ENCODE results near the gene OPA3. TPM values are rescaled to one million over a fixed set of nuclear protein-coding genes. Genes with fewer than 3 reads are reported as not detected.

Gene OPA3
- total and polyA plus RNA-seq, 2 experiments from 2014 or later = 5.3 to 11.8 TPM

DNA sequence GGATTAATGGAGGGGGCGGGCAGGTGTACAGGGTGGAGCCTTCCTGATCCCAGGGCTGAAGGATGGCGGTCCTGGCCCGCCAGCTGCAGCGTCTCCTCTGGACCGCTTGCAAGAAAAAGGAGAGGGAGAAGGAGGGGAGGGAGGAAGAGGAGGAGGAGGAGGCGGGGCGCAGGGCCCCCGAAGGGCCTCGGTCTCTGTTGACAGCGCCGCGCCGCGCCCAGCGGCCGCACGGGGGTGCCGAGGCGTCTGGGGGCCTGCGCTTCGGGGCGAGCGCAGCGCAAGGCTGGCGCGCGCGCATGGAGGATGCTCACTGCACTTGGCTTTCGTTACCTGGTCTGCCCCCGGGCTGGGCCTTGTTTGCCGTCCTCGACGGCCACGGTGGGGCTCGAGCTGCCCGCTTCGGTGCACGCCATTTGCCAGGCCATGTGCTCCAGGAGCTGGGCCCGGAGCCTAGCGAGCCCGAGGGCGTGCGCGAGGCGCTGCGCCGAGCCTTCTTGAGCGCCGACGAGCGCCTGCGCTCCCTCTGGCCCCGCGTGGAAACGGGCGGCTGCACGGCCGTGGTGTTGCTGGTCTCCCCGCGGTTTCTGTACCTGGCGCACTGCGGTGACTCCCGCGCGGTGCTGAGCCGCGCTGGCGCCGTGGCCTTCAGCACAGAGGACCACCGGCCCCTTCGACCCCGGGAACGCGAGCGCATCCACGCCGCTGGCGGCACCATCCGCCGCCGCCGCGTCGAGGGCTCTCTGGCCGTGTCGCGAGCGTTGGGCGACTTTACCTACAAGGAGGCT lies 86.0 kb downstream of the OPA3 start, which contains the start of gene PPM1N:
Gene PPM1N (plus strand): TSS at position 33 of the 785 bp plus-strand sequence. CDS start 30 bp downstream, at position 63.
- Histone ChIP-seq H4K20me1 (ENCODE audit: insufficient read depth) (no peaks in the 10 kb centered on the region), H3K27me3 (replicated peaks; ENCODE audit: insufficient read depth) (no peaks in the 10 kb centered on the region), H3K4me1 (ENCODE audit: insufficient read depth) (0 out of 2 replicates have a peak, but pooled peaks cover 3% of the 10 kb centered on the region), H3K4me2 (ENCODE audit: unreplicated experiment) (peak within 1 kb of the TSS; percentile 92), H3K79me2 (ENCODE audit: insufficient read depth) (no peaks in the 10 kb centered on the region), H3F3A (ENCODE audit: insufficient read depth) (0 out of 2 replicates have a peak, but pooled peaks cover 5% of the 10 kb centered on the region), H2AFZ (peak within 1 kb of the TSS; percentile 93), H3K9me3 (ENCODE audit: low read depth) (no peaks in the 10 kb centered on the region), H3K36me3 (ENCODE audit: low read depth) (no peaks in the 10 kb centered on the region), H3K27ac (no peak within 1 kb of the TSS), H3K9ac (no peak within 1 kb of the TSS), H3K4me3 (peak within 1 kb of the TSS; percentile 72), H3K9me2 (ENCODE audit: insufficient read depth) (no peaks in the 10 kb centered on the region)
- peak; percentile 59 for DNase-seq
- TF ChIP-seq EZH2phosphoT487 (IDR thresholded peaks at IDR 0.05; ENCODE audit: insufficient read depth, low read depth) (no peak), EZH2 (IDR thresholded peaks at IDR 0.05; ENCODE audit: insufficient read depth, poor library complexity, severe bottlenecking) (no peak)
- WGBS, 2 experiments (ENCODE audit: low coverage in 1 of 2, low lambda C conversion rate in 2 of 2, missing lambda C conversion rate in 2 of 2) = 2 to 4% methylated on average over 69 to 84 of the region's 89 CpGs
- in situ Hi-C loops (cut with MboI) = no loop called here

GRCh38 chr19:45497791-45498190 lies 86.8 kb downstream of the OPA3 start:
- 0 out of 2 replicates have a peak, but pooled peaks cover 3% of the 10 kb centered on the region for H3K4me1 ChIP-seq (ENCODE audit: insufficient read depth)
- WGBS, 2 experiments (ENCODE audit: low coverage in 1 of 2, low lambda C conversion rate in 2 of 2, missing lambda C conversion rate in 2 of 2) = 26% methylated on average over 16 of the region's 16 CpGs
- H3K27ac ChIP-seq = no peak overlapping the region

GRCh38 chr19:45496349-45496953 lies 88.2 kb downstream of the OPA3 start:
- 0 out of 2 replicates have a peak, but pooled peaks cover 5% of the 10 kb centered on the region for H3F3A ChIP-seq (ENCODE audit: insufficient read depth)
- H3K36me3 ChIP-seq (ENCODE audit: low read depth) = no peaks in the 10 kb centered on the region
- in situ Hi-C loops (cut with MboI) = no loop called here
- H3K9me3 ChIP-seq (ENCODE audit: low read depth) = no peaks in the 10 kb centered on the region
- peak overlapping the region; percentile 92 for H3K4me2 ChIP-seq (ENCODE audit: unreplicated experiment)
- H3K9ac ChIP-seq = peak overlapping the region; percentile 22
- WGBS, 2 experiments (ENCODE audit: low coverage in 1 of 2, low lambda C conversion rate in 2 of 2, missing lambda C conversion rate in 2 of 2) = 3 to 7% methylated on average over 15 to 35 of the region's 54 CpGs
- no peaks in the 10 kb centered on the region for H3K79me2 ChIP-seq (ENCODE audit: insufficient read depth)
- peak overlapping the region; percentile 63 for H2AFZ ChIP-seq
- no peaks in the 10 kb centered on the region for H3K9me2 ChIP-seq (ENCODE audit: insufficient read depth)
- H3K4me1 ChIP-seq (ENCODE audit: insufficient read depth) = 0 out of 2 replicates have a peak, but pooled peaks cover 3% of the 10 kb centered on the region
- H3K4me3 ChIP-seq = peak overlapping the region; percentile 72
- no peaks in the 10 kb centered on the region for H4K20me1 ChIP-seq (ENCODE audit: insufficient read depth)
- H3K27ac ChIP-seq = no peak overlapping the region
- H3K27me3 ChIP-seq (replicated peaks; ENCODE audit: insufficient read depth) = no peaks in the 10 kb centered on the region
- TF ChIP-seq EZH2phosphoT487 (IDR thresholded peaks at IDR 0.05; ENCODE audit: insufficient read depth, low read depth) (no peak), EZH2 (IDR thresholded peaks at IDR 0.05; ENCODE audit: insufficient read depth, poor library complexity, severe bottlenecking) (no peak)
- DNase-seq = peak; percentile 62

More at GRCh38 chr19:45497791-45498190, 86.8 kb downstream of the OPA3 start:
- no peak for DNase-seq
- H3K9ac ChIP-seq = no peak overlapping the region
- H3K79me2 ChIP-seq (ENCODE audit: insufficient read depth) = no peaks in the 10 kb centered on the region
- no peaks in the 10 kb centered on the region for H4K20me1 ChIP-seq (ENCODE audit: insufficient read depth)
- no peaks in the 10 kb centered on the region for H3K9me3 ChIP-seq (ENCODE audit: low read depth)
- in situ Hi-C loops (cut with MboI) = no loop called here
- no peak overlapping the region for H2AFZ ChIP-seq
- no peak for TF ChIP-seq EZH2 (IDR thresholded peaks at IDR 0.05; ENCODE audit: insufficient read depth, poor library complexity, severe bottlenecking)
- no peak for TF ChIP-seq EZH2phosphoT487 (IDR thresholded peaks at IDR 0.05; ENCODE audit: insufficient read depth, low read depth)
- 0 out of 2 replicates have a peak, but pooled peaks cover 5% of the 10 kb centered on the region for H3F3A ChIP-seq (ENCODE audit: insufficient read depth)
- no peaks in the 10 kb centered on the region for H3K27me3 ChIP-seq (replicated peaks; ENCODE audit: insufficient read depth)
- H3K4me2 ChIP-seq (ENCODE audit: unreplicated experiment) = no peak overlapping the region
- no peaks in the 10 kb centered on the region for H3K36me3 ChIP-seq (ENCODE audit: low read depth)
- H3K9me2 ChIP-seq (ENCODE audit: insufficient read depth) = no peaks in the 10 kb centered on the region
- no peak overlapping the region for H3K4me3 ChIP-seq

DNA sequence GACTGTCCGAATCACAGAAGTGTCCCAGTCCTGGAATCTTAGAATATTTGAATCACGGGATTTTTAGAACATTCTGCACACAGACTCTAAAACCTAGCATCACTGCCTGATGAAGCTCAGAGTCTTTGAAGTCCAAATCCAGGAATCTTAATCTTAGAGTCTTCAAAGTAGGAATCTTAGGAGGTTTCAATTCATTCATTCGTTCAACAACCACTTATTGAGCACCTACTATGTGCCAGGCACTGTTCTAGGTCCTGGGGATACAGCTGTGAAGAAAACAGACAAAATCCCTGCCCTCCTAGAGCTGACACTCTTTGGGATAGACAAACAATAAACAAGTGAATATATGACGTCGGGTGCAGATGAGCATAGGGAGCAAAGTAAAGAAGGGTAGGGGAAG lies 89.4 kb downstream of the OPA3 start:
- Histone ChIP-seq H3K4me1 (ENCODE audit: insufficient read depth) (0 out of 2 replicates have a peak, but pooled peaks cover 3% of the 10 kb centered on the region), H3K79me2 (ENCODE audit: insufficient read depth) (no peaks in the 10 kb centered on the region), H3K27me3 (replicated peaks; ENCODE audit: insufficient read depth) (no peaks in the 10 kb centered on the region), H3K36me3 (ENCODE audit: low read depth) (no peaks in the 10 kb centered on the region), H3K4me3 (no peak overlapping the region), H3K4me2 (ENCODE audit: unreplicated experiment) (no peak overlapping the region), H3K9me3 (ENCODE audit: low read depth) (no peaks in the 10 kb centered on the region), H3F3A (ENCODE audit: insufficient read depth) (0 out of 2 replicates have a peak, but pooled peaks cover 5% of the 10 kb centered on the region), H3K9ac (no peak overlapping the region), H3K27ac (no peak overlapping the region), H4K20me1 (ENCODE audit: insufficient read depth) (no peaks in the 10 kb centered on the region), H2AFZ (no peak overlapping the region), H3K9me2 (ENCODE audit: insufficient read depth) (no peaks in the 10 kb centered on the region)
- DNase-seq = no peak
- in situ Hi-C loops (cut with MboI) = no loop called here
- TF ChIP-seq EZH2phosphoT487 (IDR thresholded peaks at IDR 0.05; ENCODE audit: insufficient read depth, low read depth) (no peak), EZH2 (IDR thresholded peaks at IDR 0.05; ENCODE audit: insufficient read depth, poor library complexity, severe bottlenecking) (no peak)
- 76 to 78% methylated on average over 5 of the region's 5 CpGs for WGBS, 2 experiments (ENCODE audit: low coverage in 1 of 2, low lambda C conversion rate in 2 of 2, missing lambda C conversion rate in 2 of 2)
